ENCODE results near the gene TMEM219. TPM values are rescaled to one million over a fixed set of nuclear protein-coding genes. Genes with fewer than 3 reads are reported as not detected.

The TMEM219 gene
- total and polyA plus RNA-seq, 10 of the 15 experiments (the other 5 are each of a cell fraction or from before 2014, with no cell fraction given), result 33.6 to 74.6 (median 56.5) TPM

DNA sequence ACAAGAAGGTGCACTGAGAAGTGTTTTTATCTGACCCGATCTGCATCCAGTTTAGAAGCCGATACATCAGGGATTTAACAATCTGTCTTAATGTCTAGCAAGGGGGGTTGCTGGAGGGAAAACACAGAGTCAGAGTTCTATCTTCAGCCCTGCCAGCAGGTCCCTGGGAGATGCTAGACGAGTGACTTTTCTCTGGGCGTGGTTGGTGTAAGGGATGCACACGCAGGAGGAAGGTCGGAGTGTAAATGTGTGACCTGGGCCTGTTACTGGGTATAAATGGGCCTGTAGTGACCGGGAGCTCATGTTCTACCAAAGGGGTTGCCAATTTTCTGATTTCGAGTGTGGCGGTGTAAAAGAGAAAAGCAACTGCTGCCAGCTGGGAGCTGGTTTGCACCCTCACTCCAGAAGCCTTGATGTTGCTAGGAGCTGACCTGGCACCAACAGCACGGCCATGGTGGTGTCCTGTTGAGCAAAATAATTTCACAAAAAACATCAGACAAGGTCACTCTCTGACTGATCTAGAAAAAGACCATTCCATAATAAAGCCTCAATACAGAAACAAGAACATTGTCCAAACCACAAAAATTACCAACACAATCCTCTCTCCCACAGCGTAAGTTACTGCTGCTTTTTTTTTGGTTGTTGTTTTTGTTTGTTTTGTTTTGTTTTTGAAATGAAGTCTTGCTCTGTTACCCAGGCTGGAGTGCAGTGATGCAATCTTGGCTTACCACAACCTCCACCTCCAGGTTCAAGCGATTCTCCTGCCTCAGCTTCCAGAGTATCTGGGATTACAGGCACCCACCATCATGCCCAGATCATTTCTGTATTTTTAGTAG lies 34.6 kb upstream of the TMEM219 start:
- peak overlapping the region; percentile 95; the same call in 1 of the 2 replicates for H3K9ac ChIP-seq (ENCODE audit: control insufficient read depth, insufficient read depth, low read length)
- ATAC-seq (no peak), DNase-seq (ENCODE audit: low read depth, low spot score) (no peak), FAIRE-seq (peak; percentile 66)
- no peak overlapping the region for H3K27ac ChIP-seq (ENCODE audit: control insufficient read depth, insufficient read depth)
- H4K20me1 ChIP-seq (ENCODE audit: control insufficient read depth, insufficient read depth), result no peaks in the 10 kb centered on the region
- POLR2A ChIA-PET, result interaction anchor here (0.5 to 2.7 kb wide), 18 partner anchors 11 to 909 kb away, joined by 3 to 15 read pairs (median 4); partner anchors contain the start of genes ALDOA, HIRIP3, INO80E and PAGR1
- WGBS (ENCODE audit: insufficient coverage, insufficient replicate concordance, low lambda C conversion rate, missing lambda C conversion rate), result 79% methylated on average over 12 of the region's 12 CpGs
- RAD21 ChIA-PET (ENCODE audit: unreplicated experiment), result interaction anchor here (0.8 to 1.6 kb wide), 2 partner anchors 34 to 105 kb away, joined by 4 to 8 read pairs; partner anchors contain the start of gene TMEM219
- peaks cover 13% of the 10 kb centered on the region for H3K79me2 ChIP-seq (ENCODE audit: control insufficient read depth, insufficient read depth, low read length)
- BruUV-seq (replicated peaks), result no TSS peak
- H3K36me3 ChIP-seq (ENCODE audit: control insufficient read depth in 2 of 2, insufficient read depth in 2 of 2, low read length in 1 of 2), result peaks cover 0 to 8% of the 10 kb centered on the region in 2 experiments; a peak in 3 of 4 replicates
- H3K9me3 ChIP-seq (replicated peaks; ENCODE audit: control insufficient read depth, insufficient read depth, low read length), result no peaks in the 10 kb centered on the region
- in situ Hi-C loops (cut with MboI), result no loop called here
- H3K4me2 ChIP-seq (ENCODE audit: control insufficient read depth, insufficient read depth), result peak overlapping the region; percentile 99
- H3K27me3 ChIP-seq (replicated peaks in 1 of 2; ENCODE audit: control insufficient read depth in 2 of 2, insufficient read depth in 2 of 2, low read length in 1 of 2), result no peaks in the 10 kb centered on the region
- CTCF ChIA-PET, result interaction anchor here (1.1 to 1.7 kb wide), 5 partner anchors 13 to 128 kb away, joined by 4 to 11 read pairs (median 5); partner anchors contain the start of gene TMEM219
- SMC1A ChIA-PET (ENCODE audit: uncharacterized antibody, unreplicated experiment), result interaction anchor here (0.7 to 1.7 kb wide), 6 partner anchors 10 to 46 kb away, joined by 3 to 5 read pairs (median 4); no protein-coding TSS in a partner anchor
- intact Hi-C loops (cut with micrococcal nuclease; ENCODE audit: unreplicated experiment), result loop anchor here (5.0 to 10.0 kb wide), 2 partner anchors 35 to 62 kb away; partner anchors contain the start of genes CDIPT and TMEM219
- H2AFZ ChIP-seq (ENCODE audit: control insufficient read depth, low read depth, low read length), result no peak overlapping the region
- H3K4me1 ChIP-seq (ENCODE audit: control insufficient read depth, insufficient read depth, low read length), result peaks cover 11% of the 10 kb centered on the region
- H3K4me3 ChIP-seq, result peak overlapping the region; percentile 97; the same call in 1 of the 2 replicates
- TF ChIP-seq, protein P1, sequence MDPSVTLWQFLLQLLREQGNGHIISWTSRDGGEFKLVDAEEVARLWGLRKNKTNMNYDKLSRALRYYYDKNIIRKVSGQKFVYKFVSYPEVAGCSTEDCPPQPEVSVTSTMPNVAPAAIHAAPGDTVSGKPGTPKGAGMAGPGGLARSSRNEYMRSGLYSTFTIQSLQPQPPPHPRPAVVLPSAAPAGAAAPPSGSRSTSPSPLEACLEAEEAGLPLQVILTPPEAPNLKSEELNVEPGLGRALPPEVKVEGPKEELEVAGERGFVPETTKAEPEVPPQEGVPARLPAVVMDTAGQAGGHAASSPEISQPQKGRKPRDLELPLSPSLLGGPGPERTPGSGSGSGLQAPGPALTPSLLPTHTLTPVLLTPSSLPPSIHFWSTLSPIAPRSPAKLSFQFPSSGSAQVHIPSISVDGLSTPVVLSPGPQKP (IDR thresholded peaks at IDR 0.05; ENCODE audit: low read depth, low read length), result no peak
- TF ChIP-seq YBX1 (IDR thresholded peaks at IDR 0.05) (no peak), POU2F2 (IDR thresholded peaks at IDR 0.05; ENCODE audit: borderline replicate concordance, low read depth, low read length) (no peak), CBX3 (IDR thresholded peaks at IDR 0.05; ENCODE audit: borderline replicate concordance, low read depth) (no peak), TARDBP (IDR thresholded peaks at IDR 0.05; ENCODE audit: borderline replicate concordance) (no peak), SUPT20H (IDR thresholded peaks at IDR 0.05; ENCODE audit: borderline replicate concordance, control insufficient read depth, low read depth, low read length) (no peak), BHLHE40 (IDR thresholded peaks at IDR 0.05; ENCODE audit: borderline replicate concordance in 1 of 2, low read depth in 2 of 2, low read length in 1 of 2) (no peak), ZNF24 (IDR thresholded peaks at IDR 0.05) (no peak), ATF7 (IDR thresholded peaks at IDR 0.05; ENCODE audit: low read depth) (no peak), RB1 (IDR thresholded peaks at IDR 0.05; ENCODE audit: borderline replicate concordance) (no peak), NFYA (IDR thresholded peaks at IDR 0.05; ENCODE audit: borderline replicate concordance, low read depth, low read length) (no peak)
- TF ChIP-seq, protein P2, sequence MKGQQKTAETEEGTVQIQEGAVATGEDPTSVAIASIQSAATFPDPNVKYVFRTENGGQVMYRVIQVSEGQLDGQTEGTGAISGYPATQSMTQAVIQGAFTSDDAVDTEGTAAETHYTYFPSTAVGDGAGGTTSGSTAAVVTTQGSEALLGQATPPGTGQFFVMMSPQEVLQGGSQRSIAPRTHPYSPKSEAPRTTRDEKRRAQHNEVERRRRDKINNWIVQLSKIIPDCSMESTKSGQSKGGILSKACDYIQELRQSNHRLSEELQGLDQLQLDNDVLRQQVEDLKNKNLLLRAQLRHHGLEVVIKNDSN (IDR thresholded peaks at IDR 0.05; ENCODE audit: borderline replicate concordance, extremely low read length, insufficient read depth, low read depth, low read length), result no peak
- TF ChIP-seq, protein P3, sequence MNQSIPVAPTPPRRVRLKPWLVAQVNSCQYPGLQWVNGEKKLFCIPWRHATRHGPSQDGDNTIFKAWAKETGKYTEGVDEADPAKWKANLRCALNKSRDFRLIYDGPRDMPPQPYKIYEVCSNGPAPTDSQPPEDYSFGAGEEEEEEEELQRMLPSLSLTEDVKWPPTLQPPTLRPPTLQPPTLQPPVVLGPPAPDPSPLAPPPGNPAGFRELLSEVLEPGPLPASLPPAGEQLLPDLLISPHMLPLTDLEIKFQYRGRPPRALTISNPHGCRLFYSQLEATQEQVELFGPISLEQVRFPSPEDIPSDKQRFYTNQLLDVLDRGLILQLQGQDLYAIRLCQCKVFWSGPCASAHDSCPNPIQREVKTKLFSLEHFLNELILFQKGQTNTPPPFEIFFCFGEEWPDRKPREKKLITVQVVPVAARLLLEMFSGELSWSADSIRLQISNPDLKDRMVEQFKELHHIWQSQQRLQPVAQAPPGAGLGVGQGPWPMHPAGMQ (IDR thresholded peaks at IDR 0.05; ENCODE audit: borderline replicate concordance), result no peak
- TF ChIP-seq, protein P4, sequence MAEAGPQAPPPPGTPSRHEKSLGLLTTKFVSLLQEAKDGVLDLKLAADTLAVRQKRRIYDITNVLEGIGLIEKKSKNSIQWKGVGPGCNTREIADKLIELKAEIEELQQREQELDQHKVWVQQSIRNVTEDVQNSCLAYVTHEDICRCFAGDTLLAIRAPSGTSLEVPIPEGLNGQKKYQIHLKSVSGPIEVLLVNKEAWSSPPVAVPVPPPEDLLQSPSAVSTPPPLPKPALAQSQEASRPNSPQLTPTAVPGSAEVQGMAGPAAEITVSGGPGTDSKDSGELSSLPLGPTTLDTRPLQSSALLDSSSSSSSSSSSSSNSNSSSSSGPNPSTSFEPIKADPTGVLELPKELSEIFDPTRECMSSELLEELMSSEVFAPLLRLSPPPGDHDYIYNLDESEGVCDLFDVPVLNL (IDR thresholded peaks at IDR 0.05; ENCODE audit: low read depth, low read length), result no peak

Data from GM12878 (cell line).